Measurements from ENCODE around the gene C20orf141. TPM values are rescaled to one million over a fixed set of nuclear protein-coding genes. Genes with fewer than 3 reads are reported as not detected.
"Not testable (repeated sequence)": the region's sequence is repeated elsewhere in the genome, so short reads cannot be mapped to it uniquely, and the experiment has no call there.

The C20orf141 gene
- total RNA-seq, 1 donor from 2014 or later: not detected

DNA sequence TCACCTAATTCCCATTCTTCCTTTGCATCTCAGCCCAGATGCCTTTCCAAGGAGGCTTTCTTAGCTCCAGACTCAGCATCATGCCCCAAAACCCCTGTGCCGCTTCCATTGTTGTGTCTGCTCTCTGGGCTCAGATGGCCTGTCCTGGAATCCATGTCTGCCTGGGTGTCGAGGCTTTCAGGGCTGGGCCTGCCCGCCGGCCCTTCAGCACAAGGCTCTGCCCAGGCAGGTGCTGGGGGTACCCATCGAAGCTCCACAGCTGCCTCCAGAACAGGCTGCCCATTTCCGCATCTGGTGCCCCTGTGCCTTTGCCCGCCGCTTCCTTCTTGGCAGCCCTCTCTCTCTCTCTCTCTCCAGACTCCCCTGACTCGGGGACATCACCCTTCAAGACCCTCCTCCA is 15.5 kb upstream of the C20orf141 start:
- DNase-seq (ENCODE audit: extremely low read depth, low read depth, low spot score): no peak

DNA sequence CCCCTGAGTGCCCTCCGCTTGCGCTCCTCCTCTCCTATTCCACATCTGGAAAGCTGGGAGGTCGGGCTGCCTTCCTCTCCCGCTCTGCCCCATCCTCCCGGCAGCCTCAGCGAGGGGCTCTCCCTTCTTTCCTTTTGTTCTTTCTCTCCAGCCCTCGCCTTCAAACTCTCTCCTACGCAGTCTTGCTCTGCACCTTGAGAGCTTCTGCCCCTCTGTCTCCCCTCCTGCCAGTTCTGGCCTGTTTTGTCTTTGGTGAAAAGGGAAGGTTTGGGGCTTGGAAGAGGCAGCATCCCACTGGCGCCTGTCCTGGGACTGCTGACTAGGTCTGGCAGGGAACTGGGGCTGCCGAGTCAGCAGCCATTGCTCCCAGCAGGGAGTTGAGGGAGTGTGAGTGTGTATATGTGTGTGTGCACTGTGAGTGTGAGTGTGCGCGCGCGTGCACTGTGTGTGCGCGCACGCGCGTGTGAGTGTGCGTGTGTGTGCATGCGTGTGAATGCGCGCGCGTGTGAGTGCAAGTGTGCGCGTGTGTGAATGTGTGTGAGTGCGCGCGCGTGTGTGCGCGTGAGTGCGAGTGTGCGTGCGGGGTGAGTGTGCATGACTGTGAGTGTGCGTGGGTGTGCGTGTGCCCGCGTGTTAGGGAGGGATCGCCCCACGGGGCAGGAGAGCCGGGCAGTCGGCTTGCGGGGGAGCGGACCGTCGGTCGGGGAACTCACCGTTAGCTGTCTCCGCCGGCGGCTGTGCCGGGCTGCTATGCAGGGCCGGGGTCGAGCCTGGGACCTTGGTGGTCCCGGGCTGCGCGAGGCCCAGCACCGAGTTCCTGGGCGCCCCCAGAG is 14.9 kb upstream of the C20orf141 start:
- DNase-seq (ENCODE audit: extremely low read depth, low read depth, low spot score): no peak

DNA sequence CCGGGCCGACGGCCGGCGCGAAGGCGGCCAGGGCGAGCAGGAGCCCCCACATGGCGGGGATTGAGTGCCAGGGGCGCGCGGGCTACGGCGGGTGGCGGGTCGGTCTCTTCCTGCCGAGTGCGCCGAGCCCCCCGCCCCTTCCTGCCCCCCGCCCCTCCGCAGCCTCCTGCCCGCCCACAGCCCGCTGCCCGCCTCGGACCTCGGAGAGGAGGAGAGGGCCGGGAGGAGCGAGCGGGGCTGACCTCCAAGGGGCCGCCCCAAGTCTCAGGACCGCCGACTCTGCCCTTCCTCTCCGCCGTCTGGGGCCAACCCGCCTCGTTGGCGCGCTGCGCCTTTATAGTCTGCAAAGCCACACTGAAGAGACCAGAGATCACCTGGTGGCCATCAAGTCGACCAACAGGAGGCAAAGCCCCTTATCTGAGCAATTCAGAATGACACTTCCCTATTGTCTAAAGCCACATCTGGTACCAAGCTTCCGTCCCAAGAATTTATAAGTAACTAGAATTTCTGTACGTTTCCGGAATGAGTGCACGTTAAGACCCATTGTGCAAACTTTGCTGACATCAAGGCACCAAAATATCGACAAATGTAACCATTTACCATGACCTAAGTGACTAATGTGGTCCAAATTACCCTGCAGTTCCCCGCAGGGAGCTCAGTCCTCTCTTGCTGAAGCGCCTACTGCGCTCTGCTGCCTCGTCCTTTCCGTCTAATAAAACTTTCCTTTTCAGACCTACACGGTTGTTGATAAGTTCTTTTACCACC is 14.1 kb upstream of the C20orf141 start, which contains the start of gene CPXM1:
TSS of gene CPXM1 (minus strand) at position 107 of the 765 bp plus-strand sequence. CDS start at position 52, 55 bp downstream.
- DNase-seq (ENCODE audit: extremely low read depth, low read depth, low spot score): peak; percentile 14

DNA sequence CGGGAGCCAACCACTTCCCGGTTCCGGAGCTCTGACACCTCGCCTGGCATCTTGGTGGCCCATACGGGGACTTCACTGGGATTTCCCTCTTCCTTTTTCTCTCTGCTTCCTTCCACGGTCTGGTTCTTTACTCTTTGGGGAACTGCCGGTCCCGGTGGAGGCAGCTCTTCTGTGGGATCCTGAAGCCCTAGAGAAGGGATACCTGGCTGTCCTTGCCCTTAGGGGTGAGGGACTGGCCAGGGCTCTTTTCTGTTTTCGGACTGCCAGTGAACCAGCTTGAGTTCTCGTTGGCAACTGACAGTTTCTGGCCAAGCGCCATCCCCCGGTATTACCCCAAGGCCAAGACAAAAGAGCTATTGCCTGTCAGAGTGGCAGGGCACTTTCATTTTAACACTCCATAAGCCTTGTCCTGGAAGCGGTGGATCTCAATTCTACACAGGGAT is 13.5 kb upstream of the C20orf141 start:
- DNase-seq (ENCODE audit: extremely low read depth, low read depth, low spot score): no peak

DNA sequence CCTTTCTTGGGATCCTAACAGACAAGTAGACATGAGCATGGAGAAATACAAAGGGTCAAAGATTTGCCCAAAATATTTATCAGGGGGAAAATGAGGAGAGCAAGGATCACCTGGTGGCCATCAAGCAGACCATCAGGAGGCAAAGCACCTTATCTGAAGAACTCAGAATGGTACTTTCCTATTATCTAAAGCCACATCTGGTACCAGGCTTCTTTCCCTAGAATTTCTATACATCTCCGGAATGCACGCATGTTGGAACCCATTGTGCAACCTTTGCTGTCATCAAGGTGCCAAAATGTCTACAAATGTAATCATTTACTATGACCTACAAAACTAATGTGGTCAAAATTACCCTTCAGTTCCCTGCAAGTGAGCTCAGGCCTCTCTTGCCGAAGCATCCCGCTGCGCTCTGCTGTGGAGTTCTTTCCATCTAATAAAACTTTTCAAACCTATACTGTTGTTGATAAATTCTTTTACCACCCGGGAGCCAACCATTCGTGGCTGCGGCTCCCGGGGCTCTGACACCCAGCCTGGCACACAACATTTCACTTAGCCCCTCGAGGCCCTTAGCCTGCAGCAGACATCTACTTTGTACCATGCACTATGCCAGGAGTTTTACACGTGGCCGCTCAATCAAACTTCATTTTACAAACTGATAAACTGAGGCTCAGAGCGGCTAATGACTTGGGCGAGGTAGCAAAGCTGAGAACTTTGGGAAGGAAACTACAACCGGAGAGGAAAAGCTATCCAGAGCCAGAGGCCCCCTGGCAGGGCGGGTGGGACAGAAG is 10.6 kb upstream of the C20orf141 start:
- no peak for DNase-seq (ENCODE audit: extremely low read depth, low read depth, low spot score)

DNA sequence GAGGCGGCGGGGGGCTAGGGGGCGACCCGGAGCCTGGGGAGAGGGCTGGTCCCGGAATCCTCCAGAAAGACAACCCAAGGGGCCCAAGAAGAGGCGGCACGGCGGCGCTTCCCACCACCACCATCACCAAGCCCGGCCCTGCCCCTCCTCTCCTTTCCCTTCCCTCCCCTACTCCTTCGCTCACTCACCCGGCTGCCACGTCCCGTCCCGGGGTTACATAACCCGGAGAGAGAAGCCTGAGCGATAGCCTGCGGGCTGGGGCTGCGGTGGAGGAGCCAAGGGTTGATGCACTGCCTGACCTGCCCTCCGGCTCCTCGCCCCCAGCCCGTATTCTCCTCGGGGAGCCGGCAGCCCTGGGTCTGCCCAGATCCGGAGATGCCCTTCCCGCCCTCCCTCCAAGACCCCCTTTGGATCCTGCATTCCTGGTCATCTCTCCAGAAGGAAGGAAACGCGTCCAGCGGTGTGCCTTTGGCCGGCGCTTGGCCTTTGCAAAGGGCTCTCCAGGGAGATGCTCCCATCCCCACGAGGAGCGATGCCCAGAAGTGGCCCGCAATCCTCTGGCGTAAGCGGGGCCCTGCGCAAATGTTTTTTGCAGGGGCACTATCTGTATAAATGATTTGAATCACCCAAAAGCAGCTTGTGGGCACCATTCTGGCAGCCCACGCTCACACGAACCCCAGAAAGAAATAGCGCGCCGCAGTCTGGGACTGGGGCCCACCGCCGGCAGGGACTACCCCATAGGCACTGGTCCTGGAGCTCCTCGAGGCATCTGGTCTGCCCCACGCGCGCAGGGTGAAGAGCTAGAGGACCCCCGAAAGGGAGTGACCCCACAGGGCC is 9.7 kb upstream of the C20orf141 start:
- DNase-seq (ENCODE audit: extremely low read depth, low read depth, low spot score): no peak

DNA sequence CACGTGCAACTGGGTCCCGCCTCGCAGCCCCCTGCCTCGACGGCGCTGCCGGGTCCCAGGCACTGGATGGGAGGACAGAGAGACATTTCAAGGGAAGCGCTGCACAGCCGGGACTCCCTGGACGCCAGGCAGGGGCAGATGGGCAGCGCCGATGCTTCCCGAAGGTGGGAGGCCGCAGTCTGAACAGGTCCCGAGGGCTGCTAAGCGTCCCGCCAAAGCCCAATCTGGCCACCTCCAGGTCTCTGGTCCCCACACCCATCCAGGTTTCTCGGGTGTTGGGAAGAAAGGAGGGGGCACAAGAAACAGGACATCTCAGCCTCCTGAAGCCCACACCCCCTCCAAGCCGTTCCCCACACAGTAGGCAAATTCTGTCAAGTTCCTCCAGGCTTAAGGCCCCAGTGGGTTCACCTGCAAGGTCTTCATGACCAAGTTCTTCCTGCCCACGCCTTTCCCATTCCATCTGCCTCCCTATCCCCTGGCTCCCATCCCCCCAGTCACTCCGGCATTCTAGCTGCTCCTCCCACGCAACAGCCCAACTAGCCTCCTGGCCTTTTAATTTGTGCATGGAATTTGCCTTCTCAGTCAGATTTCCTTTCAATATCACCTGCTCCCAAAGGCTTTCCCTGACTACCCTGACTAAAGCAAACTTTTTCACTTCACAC is 9.0 kb upstream of the C20orf141 start:
- no peak for DNase-seq (ENCODE audit: extremely low read depth, low read depth, low spot score)

DNA sequence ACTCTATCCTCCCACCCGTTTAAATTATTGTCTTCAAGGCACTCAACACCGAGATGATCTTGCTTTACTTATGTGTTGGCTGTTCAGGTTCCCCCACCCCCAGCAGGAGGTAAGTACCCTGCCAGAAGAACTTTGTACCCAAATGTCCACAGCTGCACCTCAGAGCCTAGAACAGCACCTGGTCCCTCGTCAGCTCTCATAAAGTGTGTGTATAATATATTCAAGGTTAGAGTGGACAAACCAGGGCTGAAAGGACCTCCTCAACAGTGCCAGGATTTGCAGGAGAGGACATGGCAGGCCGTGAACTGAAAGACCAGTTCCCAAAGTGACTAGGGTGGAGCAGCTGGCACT is 8.5 kb upstream of the C20orf141 start:
- DNase-seq (ENCODE audit: extremely low read depth, low read depth, low spot score): no peak

DNA sequence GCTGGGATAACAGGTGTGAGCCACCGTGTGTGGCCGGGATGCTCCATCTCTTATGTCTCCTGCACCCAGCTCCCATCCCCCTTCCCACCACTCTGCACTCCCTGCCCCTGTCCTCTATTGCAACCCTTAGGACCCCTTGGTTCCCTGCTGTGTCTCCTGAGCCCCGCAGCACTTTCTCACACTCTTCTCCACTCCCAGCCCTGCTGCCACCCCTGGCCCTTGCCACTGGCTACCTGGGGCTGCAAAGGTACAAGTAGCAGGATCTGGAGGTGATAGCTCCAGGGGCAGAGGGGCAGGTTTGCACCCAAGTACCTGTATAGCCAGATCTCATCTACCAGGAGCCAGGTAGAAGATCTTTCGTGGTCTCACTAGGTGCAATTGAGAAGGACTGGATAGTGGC is 7.8 kb upstream of the C20orf141 start:
- DNase-seq (ENCODE audit: extremely low read depth, low read depth, low spot score): no peak

DNA sequence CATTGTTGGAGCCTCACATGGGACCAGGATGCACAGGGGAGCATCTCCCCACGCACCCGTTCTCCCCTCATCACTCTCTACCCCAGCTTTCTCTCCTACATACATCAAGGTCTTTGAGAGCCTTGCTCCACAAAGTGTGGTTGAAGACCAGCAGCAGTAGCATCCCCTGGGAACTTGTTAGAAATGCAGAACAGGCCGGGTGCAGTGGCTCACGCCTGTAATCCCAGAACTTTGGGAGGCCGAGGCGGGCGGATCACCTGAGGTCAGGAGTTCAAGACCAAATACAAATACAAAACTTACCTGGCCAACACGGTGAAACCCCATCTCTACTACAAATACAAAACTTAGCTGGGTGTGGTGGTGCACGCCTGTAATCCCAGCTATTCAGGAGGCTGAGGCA is 6.9 kb upstream of the C20orf141 start:
- DNase-seq (ENCODE audit: extremely low read depth, low read depth, low spot score): not testable (repeated sequence)

DNA sequence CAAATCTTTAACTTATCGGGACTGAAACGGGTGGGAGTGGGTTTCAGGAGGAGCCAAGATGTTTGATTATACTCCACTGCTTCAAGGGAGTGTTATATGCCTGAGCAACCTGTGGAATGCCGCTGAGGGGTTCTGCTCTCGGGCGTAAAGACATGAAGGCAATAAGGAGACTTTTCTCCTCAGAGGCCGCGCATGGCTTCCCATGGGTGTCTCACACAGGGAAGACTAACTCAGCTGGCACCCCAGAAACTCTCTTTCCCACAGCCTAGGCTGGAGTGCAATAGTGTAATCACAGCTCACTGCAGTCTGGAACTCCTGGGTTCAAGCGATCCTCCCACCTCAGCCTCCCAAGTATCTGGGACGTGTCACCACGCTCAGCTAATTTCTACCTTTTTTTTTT is 5.1 kb upstream of the C20orf141 start:
- no peak for DNase-seq (ENCODE audit: extremely low read depth, low read depth, low spot score)

DNA sequence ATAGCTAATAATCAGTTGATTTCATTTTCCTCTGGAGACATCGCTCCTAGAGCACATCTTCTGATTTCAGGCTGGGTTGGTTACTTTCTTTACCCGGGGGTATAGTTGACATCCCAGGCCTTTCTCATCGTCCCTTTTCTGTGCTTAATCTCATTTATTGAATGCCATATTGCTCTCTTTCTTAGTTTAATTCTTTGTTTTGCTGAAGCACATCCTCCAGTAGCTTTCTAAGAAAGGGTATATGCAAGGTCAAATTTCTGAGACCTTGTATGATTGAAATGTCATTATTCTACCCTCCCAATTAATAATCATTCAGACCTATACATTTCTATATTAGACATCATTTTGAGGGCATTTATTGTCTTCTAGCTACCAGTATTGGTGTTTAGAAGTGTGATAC is 2.6 kb upstream of the C20orf141 start:
- no peak for DNase-seq (ENCODE audit: extremely low read depth, low read depth, low spot score)

DNA sequence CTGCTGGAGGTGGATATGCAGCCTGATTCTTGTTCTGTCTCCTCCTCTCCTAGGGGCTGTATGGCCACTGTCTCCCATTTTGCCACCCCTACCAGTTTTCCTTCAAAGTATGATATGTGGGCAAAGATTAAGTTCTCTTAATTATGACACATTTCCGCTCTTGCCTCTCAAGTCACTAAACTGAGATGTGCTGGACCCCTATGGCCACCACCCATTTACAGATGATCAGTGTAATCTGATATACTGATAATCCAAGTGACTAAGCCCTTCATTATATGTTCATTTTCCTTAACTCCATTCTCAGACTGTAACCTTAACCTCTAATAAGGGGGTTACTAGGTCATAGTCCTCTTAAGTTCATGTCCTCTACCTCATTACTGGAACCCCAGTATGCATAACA is 711 bp upstream of the C20orf141 start:
- no peak for DNase-seq (ENCODE audit: extremely low read depth, low read depth, low spot score)

DNA sequence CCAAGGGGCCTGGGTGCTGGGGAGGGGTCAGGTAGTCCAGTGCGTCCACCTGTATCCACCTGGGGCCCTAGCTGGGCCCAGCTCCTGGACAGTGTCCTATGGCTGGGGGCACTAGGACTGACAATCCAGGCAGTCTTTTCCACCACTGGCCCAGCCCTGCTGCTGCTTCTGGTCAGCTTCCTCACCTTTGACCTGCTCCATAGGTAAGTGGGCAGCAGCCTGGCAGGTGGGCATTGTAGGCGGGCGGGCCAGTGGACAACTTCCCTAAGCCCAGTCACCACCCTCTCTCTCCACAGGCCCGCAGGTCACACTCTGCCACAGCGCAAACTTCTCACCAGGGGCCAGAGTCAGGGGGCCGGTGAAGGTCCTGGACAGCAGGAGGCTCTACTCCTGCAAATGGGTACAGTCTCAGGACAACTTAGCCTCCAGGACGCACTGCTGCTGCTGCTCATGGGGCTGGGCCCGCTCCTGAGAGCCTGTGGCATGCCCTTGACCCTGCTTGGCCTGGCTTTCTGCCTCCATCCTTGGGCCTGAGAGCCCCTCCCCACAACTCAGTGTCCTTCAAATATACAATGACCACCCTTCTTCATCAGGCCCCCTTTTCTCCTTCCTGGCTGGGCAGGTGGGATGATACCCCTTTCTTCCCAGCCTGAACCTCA is 584 bp downstream of the C20orf141 start:
- no peak for DNase-seq (ENCODE audit: extremely low read depth, low read depth, low spot score)

DNA sequence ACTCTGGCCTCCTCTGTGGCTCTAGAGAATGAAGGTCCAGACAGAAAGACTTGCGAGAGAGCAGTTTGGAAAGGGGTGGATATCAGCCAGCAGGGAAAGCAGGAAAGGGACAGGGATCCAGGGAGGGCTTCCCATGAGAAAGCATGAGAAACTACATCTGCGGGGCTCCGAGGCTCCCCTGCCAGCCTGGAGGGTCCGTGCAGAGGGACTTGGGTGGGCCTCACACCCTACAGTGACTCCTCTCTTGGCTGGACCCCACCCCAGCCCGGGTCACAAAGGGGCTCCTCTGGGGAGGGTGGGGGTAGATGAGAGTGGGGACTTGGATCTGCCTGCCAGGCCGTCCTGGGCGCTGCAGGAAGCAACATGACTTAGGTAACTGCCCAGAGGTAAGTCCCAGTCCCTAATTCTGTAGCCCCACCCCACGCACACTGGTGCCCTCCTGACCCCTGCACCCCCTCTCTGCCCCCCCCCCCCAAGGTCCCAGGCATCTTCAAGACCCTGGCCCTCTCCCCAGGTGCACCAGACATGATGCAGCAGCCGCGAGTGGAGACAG is 1.3 kb downstream of the C20orf141 start, which contains the start of gene TMEM239:
TSS of gene TMEM239 (plus strand) at position 335 of the 553 bp plus-strand sequence. CDS start at position 526, 191 bp downstream.
- DNase-seq (ENCODE audit: extremely low read depth, low read depth, low spot score): no peak

DNA sequence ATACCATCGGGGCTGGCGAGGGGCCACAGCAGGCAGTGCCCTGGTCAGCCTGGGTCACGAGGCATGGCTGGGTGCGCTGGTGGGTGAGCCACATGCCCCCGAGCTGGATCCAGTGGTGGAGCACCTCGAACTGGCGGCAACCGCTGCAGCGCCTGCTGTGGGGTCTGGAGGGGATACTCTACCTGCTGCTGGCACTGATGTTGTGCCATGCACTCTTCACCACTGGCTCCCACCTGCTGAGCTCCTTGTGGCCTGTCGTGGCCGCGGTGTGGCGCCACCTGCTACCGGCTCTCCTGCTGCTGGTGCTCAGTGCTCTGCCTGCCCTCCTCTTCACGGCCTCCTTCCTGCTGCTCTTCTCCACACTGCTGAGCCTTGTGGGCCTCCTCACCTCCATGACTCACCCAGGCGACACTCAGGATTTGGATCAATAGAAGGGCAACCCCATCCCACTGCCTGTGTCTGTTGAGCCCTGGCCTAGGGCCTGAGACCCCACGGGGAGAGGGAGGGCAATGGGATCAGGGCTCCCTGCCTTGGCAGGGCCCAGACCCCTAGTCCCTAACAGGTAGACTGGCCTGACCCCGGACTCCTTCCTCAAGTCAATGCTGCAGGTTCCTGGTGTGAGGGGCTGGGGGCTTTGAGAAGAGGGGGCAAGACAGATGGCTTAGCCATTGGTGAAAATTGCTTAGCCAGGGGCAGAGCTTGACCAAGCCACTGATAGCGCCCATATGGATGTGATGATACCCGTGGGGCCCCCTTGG is 2.0 kb downstream of the C20orf141 start:
- no peak for DNase-seq (ENCODE audit: extremely low read depth, low read depth, low spot score)

DNA sequence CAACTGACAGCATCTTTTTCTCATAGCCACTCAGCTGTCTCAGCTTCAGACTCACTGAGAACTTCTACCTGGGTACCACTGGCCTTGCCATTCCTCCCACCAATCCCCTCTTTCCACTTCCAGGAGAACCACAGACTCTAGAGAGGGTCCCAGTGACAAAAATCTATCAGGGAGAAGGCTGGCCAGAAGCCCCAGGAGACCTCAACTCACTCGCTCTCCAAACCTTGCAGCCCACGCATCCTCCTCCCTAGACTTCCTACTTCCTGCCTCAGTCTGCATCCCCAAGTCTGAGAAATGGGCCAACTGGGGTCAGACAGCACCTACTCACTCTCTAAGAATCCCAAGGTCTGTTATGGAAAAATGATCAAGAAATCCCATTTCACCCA is 2.5 kb downstream of the C20orf141 start:
- no peak for DNase-seq (ENCODE audit: extremely low read depth, low read depth, low spot score)

Measured in glomerular endothelial cell (primary cell).